NCI-H146 (cell line): ENCODE results near the gene RCVRN.

ENCODE experiments used
- DNase-seq: peaks from one replicate; lab custom pipeline; 2025; lab: John Stamatoyannopoulos, UW

Gene RCVRN

DNA sequence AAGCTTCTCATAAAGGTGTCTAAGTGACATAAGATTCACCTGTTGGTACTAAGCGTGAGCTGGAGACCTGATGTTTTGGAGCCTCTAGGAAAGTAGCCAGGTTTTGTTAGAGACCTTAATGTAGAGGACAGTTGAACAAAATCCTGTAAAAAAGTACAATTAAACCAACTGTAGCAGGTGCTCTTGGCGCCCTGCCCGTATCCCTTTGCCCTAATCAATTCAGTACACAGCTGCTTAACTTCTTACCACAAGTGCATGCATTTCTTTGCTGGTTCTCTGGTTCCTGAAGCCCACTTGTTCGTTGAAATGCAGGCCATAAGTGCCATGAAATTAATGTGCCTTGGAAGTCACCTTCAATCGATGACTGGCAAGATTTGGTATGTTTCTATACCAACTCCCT lies 54.9 kb downstream of the RCVRN start:
- no peak for DNase-seq
